Measurements from ENCODE around the gene JMJD4.

GRCh38 chr1:227749916-227750710, 15.0 kb upstream of the JMJD4 start:
- TF ChIP-seq CTCF (IDR thresholded peaks at IDR 0.05) (no peak), POLR2A (IDR thresholded peaks at IDR 0.05) (no peak)

Data from adrenal gland (tissue), 5 donors.